Caco-2 (cell line): ENCODE results near the gene PPP1R37. TPM values are rescaled to one million over a fixed set of nuclear protein-coding genes. Genes with fewer than 3 reads are reported as not detected.

ENCODE experiments used
- BruUV-seq: library from RNA; stranded (reverse); fragments of 400-500 nt; replicated peaks from 2 replicates; lab custom pipeline; 2021; lab: Mats Ljungman, UMichigan
- CTCF ChIA-PET: fragments of 300-600 bp; sonication (Branson Sonifier 250); formaldehyde crosslinking; loops from one replicate; lab custom pipeline; 2022; ENCODE audit warnings: antibody characterized with exemption; lab: Charles Lee
- POLR2A ChIA-PET: fragments of 300-600 bp; sonication (Branson Sonifier 250); formaldehyde crosslinking; loops from one replicate; lab custom pipeline; 2022; ENCODE audit warnings: antibody characterized with exemption; lab: Charles Lee
- DNase-seq, 2 experiments: peaks; one replicate each; pipeline versions ENCODE4 v3.0.0 to v3.0.0-alpha.2; 2020 to 2022
- H3K27me3 ChIP-seq: replicated peaks from 2 replicates; pipeline ENCODE4 v1.6.0; 2011; ENCODE audit warnings: low read length; ENCODE audit not compliant: control insufficient read depth, insufficient read depth
- H3K36me3 ChIP-seq: 2 replicates; pipeline ENCODE4 v1.5.1; 2011; ENCODE audit warnings: low read length; ENCODE audit not compliant: control insufficient read depth, insufficient read depth
- H3K4me1 ChIP-seq: fragments of 250-450 bp; sonication (Bioruptor Pico); 2 replicates; pipeline ENCODE4 v1.5.1; 2020; ENCODE audit warnings: mild to moderate bottlenecking
- H3K4me3 ChIP-seq: 2 replicates; pipeline ENCODE4 v1.5.1; 2011; ENCODE audit warnings: low read depth, mild to moderate bottlenecking, control low read depth, low read length
- H3K9me3 ChIP-seq: fragments of 250-450 bp; sonication (Bioruptor Pico); 2 replicates; pipeline ENCODE4 v1.5.1; 2020; ENCODE audit warnings: mild to moderate bottlenecking, moderate library complexity
- H3K27ac Mint-ChIP-seq: one replicate; pipeline ENCODE4 v1.8.0; 2022; ENCODE audit warnings: mixed read lengths; ENCODE audit not compliant: unreplicated experiment
- H3K27me3 Mint-ChIP-seq: one replicate; pipeline ENCODE4 v1.8.0; 2022; ENCODE audit warnings: mixed read lengths; ENCODE audit not compliant: insufficient read depth, unreplicated experiment
- H3K36me3 Mint-ChIP-seq: one replicate; pipeline ENCODE4 v1.8.0; 2022; ENCODE audit warnings: mild to moderate bottlenecking, mixed read lengths; ENCODE audit not compliant: insufficient read depth, unreplicated experiment
- H3K4me1 Mint-ChIP-seq: one replicate; pipeline ENCODE4 v1.8.0; 2022; ENCODE audit warnings: low read depth, mixed read lengths; ENCODE audit not compliant: unreplicated experiment
- H3K4me3 Mint-ChIP-seq: one replicate; pipeline ENCODE4 v1.8.0; 2022; ENCODE audit warnings: mild to moderate bottlenecking, moderate library complexity, mixed read lengths; ENCODE audit not compliant: unreplicated experiment
- H3K9me3 Mint-ChIP-seq: one replicate; pipeline ENCODE4 v1.8.0; 2022; ENCODE audit warnings: mixed read lengths; ENCODE audit not compliant: unreplicated experiment
- CTCF ChIP-seq, 2 experiments: fragments of 200-600 bp in 1 of 2; IDR thresholded peaks; 1 replicate in 1 of 2; 2 replicates in 1 of 2; pipeline versions ENCODE4 v1.5.1 to v1.8.0; 2011 to 2022; ENCODE audit warnings: antibody characterized with exemption in 1 of 2, control low read depth in 1 of 2, inconsistent platforms in 1 of 2, low read depth in 1 of 2, low read length in 1 of 2, mild to moderate bottlenecking in 1 of 2, moderate library complexity in 1 of 2; ENCODE audit not compliant: insufficient read depth in 1 of 2, severe bottlenecking in 1 of 2, unreplicated experiment in 1 of 2
- intact Hi-C: fragments of 100-400 bp; cut with micrococcal nuclease; formaldehyde crosslinking; loops from one replicate; pipeline ENCODE4 v1.10.0; 2022; ENCODE audit not compliant: unreplicated experiment
- total RNA-seq: library from RNA; stranded (reverse); gene quantifications from 2 replicates; pipeline ENCODE4 v1.2.3, GENCODE V29; 2022

Gene PPP1R37
- total RNA-seq, 1 experiment from 2014 or later: 42.1 TPM

GRCh38 chr19:45099467-45100191 lies 6.7 kb downstream of the PPP1R37 start:
- TF ChIP-seq CTCF (IDR thresholded peaks at IDR 0.05; ENCODE audit: insufficient read depth in 1 of 2, low read depth in 1 of 2, low read length in 1 of 2, severe bottlenecking in 1 of 2, unreplicated experiment in 1 of 2): no peak
- peaks cover 3% of the 10 kb centered on the region for H3K36me3 Mint-ChIP-seq
- H3K27ac Mint-ChIP-seq: peak overlapping the region; percentile 6
- no TSS peak for BruUV-seq
- peaks cover 30% of the 10 kb centered on the region for H3K4me1 Mint-ChIP-seq
- H3K9me3 ChIP-seq: no peaks in the 10 kb centered on the region
- intact Hi-C loops: no loop called here
- POLR2A ChIA-PET: interaction anchor here (0.5 kb wide), 1 partner anchor 279 kb away, joined by 6 read pairs; no protein-coding TSS in a partner anchor
- no peaks in the 10 kb centered on the region for H3K9me3 Mint-ChIP-seq
- H3K4me3 ChIP-seq: no peak overlapping the region
- H3K36me3 ChIP-seq: no peaks in the 10 kb centered on the region
- H3K27me3 ChIP-seq: no peaks in the 10 kb centered on the region
- CTCF ChIA-PET: no interaction called here
- no peak for DNase-seq
- H3K4me3 Mint-ChIP-seq: no peak overlapping the region
- no peaks in the 10 kb centered on the region for H3K27me3 Mint-ChIP-seq
- peaks cover 43% of the 10 kb centered on the region for H3K4me1 ChIP-seq

GRCh38 chr19:45100201-45100600 lies 7.2 kb downstream of the PPP1R37 start:
- Mint-ChIP-seq H3K4me3 (no peak overlapping the region), H3K4me1 (peaks cover 29% of the 10 kb centered on the region), H3K27me3 (no peaks in the 10 kb centered on the region), H3K9me3 (no peaks in the 10 kb centered on the region), H3K27ac (no peak overlapping the region), H3K36me3 (no peaks in the 10 kb centered on the region)
- Histone ChIP-seq H3K27me3 (no peaks in the 10 kb centered on the region), H3K36me3 (no peaks in the 10 kb centered on the region), H3K9me3 (no peaks in the 10 kb centered on the region), H3K4me3 (no peak overlapping the region), H3K4me1 (peaks cover 44% of the 10 kb centered on the region)
- no peak for TF ChIP-seq CTCF (IDR thresholded peaks at IDR 0.05; ENCODE audit: insufficient read depth in 1 of 2, low read depth in 1 of 2, low read length in 1 of 2, severe bottlenecking in 1 of 2, unreplicated experiment in 1 of 2)
- POLR2A ChIA-PET: no interaction called here
- intact Hi-C loops: no loop called here
- no TSS peak for BruUV-seq
- DNase-seq: no peak
- CTCF ChIA-PET: no interaction called here

- ChIA-PET CTCF (no interaction called here), POLR2A (no interaction called here)
- DNase-seq: no peak
- H3K27ac Mint-ChIP-seq: peak overlapping the region; percentile 29
- H3K4me3 Mint-ChIP-seq: no peak overlapping the region
- peaks cover 29% of the 10 kb centered on the region for H3K4me1 Mint-ChIP-seq
- H3K27me3 Mint-ChIP-seq: no peaks in the 10 kb centered on the region
- peaks cover 44% of the 10 kb centered on the region for H3K4me1 ChIP-seq
- H3K4me3 ChIP-seq: no peak overlapping the region
- intact Hi-C loops: no loop called here
- TF ChIP-seq CTCF (IDR thresholded peaks at IDR 0.05; ENCODE audit: insufficient read depth in 1 of 2, low read depth in 1 of 2, low read length in 1 of 2, severe bottlenecking in 1 of 2, unreplicated experiment in 1 of 2): no peak
- H3K9me3 ChIP-seq: no peaks in the 10 kb centered on the region
- H3K36me3 Mint-ChIP-seq: no peaks in the 10 kb centered on the region
- BruUV-seq: no TSS peak
- H3K27me3 ChIP-seq: no peaks in the 10 kb centered on the region
- H3K9me3 Mint-ChIP-seq: no peaks in the 10 kb centered on the region
- no peaks in the 10 kb centered on the region for H3K36me3 ChIP-seq
These were observed 7.9 kb downstream of the PPP1R37 start for GRCh38 chr19:45100846-45101252.
